HG03354 (cell line): ENCODE data around the gene NFATC2.

Source experiments
- ATAC-seq: cut with Tn5 transposase; IDR thresholded peaks from one replicate; pipeline ENCODE4 v1.9.1; 2021; ENCODE audit warnings: mild to moderate bottlenecking; ENCODE audit not compliant: unreplicated experiment, poor library complexity, severe bottlenecking

The NFATC2 gene

GRCh38 chr20:51525241-51526105 is 17.0 kb downstream of the NFATC2 start:
- peak; percentile 44 for ATAC-seq

GRCh38 chr20:51523276-51524013 is 19.1 kb downstream of the NFATC2 start:
- no peak for ATAC-seq

GRCh38 chr20:51522207-51522606 is 20.3 kb downstream of the NFATC2 start:
- no peak for ATAC-seq

- no peak for ATAC-seq
Observed at GRCh38 chr20:51517839-51518238, 24.7 kb downstream of the NFATC2 start.

GRCh38 chr20:51516855-51517254 is 25.7 kb downstream of the NFATC2 start:
- no peak for ATAC-seq

- no peak for ATAC-seq
Observed at GRCh38 chr20:51514836-51515235, 27.7 kb downstream of the NFATC2 start.

- no peak for ATAC-seq
Observed at GRCh38 chr20:51514249-51514648, 28.3 kb downstream of the NFATC2 start.

GRCh38 chr20:51513545-51513944 is 29.0 kb downstream of the NFATC2 start:
- no peak for ATAC-seq

- ATAC-seq, result no peak
Observed at GRCh38 chr20:51512645-51513044, 29.9 kb downstream of the NFATC2 start.

- no peak for ATAC-seq
Observed at GRCh38 chr20:51511861-51512619, 30.5 kb downstream of the NFATC2 start.

- no peak for ATAC-seq
Observed at GRCh38 chr20:51510936-51511605, 31.4 kb downstream of the NFATC2 start.

GRCh38 chr20:51510169-51510568 is 32.4 kb downstream of the NFATC2 start:
- no peak for ATAC-seq

- ATAC-seq, result no peak
Observed at GRCh38 chr20:51509208-51509607, 33.3 kb downstream of the NFATC2 start.

GRCh38 chr20:51508780-51509179 is 33.7 kb downstream of the NFATC2 start:
- no peak for ATAC-seq

GRCh38 chr20:51508158-51508557 is 34.4 kb downstream of the NFATC2 start:
- ATAC-seq, result no peak

- ATAC-seq, result no peak
Observed at GRCh38 chr20:51507216-51508036, 35.1 kb downstream of the NFATC2 start.

- ATAC-seq, result no peak
Observed at GRCh38 chr20:51506527-51507215, 35.8 kb downstream of the NFATC2 start.

GRCh38 chr20:51505566-51505965 is 37.0 kb downstream of the NFATC2 start:
- no peak for ATAC-seq
